GM06990 (cell line): ENCODE measurements around the gene CCDC34.

Experiments
- DNase-seq: peaks from one replicate; pipeline ENCODE4 v3.0.0-alpha.2; 2011; ENCODE audit not compliant: insufficient read length; ENCODE audit errors: extremely low read depth
- H3K27me3 ChIP-seq: replicated peaks from 2 replicates; pipeline ENCODE4 v1.6.0; 2011; ENCODE audit warnings: low read length; ENCODE audit not compliant: control insufficient read depth, insufficient read depth
- H3K36me3 ChIP-seq: 2 replicates; pipeline ENCODE4 v1.5.1; 2011; ENCODE audit warnings: low read length; ENCODE audit not compliant: control insufficient read depth, insufficient read depth
- H3K4me3 ChIP-seq: replicated peaks from 2 replicates; pipeline ENCODE4 v1.5.1; 2011; ENCODE audit warnings: low read depth, mild to moderate bottlenecking, control low read depth, low read length
- TF ChIP-seq, protein P1 (sequence below): IDR thresholded peaks from 2 replicates; pipeline ENCODE4 v1.5.1; 2011; ENCODE audit warnings: low read length, control low read depth, mild to moderate bottlenecking, inconsistent platforms; ENCODE audit not compliant: insufficient read depth, poor library complexity, severe bottlenecking

Gene CCDC34

DNA sequence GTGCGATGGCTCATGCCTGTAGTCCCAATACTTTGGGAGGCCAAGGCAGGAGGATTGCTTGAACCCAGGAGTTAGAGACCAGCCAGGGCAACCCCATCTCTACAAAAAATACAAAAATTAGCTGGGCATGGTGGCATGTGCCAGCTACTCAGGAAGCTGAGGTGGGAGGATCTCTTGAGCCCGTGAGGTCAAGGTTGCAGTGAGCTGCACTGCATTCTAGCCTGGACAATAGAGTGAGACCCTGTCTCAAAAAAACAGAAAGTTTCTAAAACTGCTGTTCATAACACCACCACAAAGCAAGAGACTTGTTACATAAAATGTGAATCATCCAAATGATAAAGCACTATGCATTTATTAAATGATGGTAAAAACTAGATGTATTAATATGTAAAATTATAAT lies 40.2 kb upstream of the CCDC34 start:
- DNase-seq, result no peak
- H3K27me3 ChIP-seq, result no peaks in the 10 kb centered on the region; the same call in 1 of the 2 replicates
- TF ChIP-seq, protein P1, sequence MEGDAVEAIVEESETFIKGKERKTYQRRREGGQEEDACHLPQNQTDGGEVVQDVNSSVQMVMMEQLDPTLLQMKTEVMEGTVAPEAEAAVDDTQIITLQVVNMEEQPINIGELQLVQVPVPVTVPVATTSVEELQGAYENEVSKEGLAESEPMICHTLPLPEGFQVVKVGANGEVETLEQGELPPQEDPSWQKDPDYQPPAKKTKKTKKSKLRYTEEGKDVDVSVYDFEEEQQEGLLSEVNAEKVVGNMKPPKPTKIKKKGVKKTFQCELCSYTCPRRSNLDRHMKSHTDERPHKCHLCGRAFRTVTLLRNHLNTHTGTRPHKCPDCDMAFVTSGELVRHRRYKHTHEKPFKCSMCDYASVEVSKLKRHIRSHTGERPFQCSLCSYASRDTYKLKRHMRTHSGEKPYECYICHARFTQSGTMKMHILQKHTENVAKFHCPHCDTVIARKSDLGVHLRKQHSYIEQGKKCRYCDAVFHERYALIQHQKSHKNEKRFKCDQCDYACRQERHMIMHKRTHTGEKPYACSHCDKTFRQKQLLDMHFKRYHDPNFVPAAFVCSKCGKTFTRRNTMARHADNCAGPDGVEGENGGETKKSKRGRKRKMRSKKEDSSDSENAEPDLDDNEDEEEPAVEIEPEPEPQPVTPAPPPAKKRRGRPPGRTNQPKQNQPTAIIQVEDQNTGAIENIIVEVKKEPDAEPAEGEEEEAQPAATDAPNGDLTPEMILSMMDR, result no peak
- H3K36me3 ChIP-seq, result no peaks in the 10 kb centered on the region
- H3K4me3 ChIP-seq, result no peak overlapping the region

DNA sequence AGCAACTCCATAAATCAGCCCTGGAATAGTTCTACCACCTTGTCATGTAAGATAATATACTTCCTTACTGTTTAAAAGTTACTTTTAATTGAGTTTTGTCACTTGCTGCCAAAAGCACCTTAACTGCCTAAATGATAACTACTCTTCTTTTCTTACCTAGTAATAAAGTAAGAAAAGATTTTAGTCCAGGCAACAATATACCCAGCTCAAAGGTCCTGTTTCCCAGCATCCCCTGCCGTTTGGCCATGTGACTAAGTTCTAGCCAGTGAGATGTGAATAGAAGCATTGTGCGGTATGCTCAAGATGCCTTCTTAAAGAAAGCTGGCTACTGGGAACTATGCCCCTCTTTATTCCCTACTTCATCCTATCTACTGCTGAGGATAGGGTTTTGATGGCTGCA lies 39.4 kb upstream of the CCDC34 start:
- H3K27me3 ChIP-seq, result no peaks in the 10 kb centered on the region; the same call in 1 of the 2 replicates
- H3K4me3 ChIP-seq, result no peak overlapping the region
- TF ChIP-seq, protein P1, result no peak

DNA sequence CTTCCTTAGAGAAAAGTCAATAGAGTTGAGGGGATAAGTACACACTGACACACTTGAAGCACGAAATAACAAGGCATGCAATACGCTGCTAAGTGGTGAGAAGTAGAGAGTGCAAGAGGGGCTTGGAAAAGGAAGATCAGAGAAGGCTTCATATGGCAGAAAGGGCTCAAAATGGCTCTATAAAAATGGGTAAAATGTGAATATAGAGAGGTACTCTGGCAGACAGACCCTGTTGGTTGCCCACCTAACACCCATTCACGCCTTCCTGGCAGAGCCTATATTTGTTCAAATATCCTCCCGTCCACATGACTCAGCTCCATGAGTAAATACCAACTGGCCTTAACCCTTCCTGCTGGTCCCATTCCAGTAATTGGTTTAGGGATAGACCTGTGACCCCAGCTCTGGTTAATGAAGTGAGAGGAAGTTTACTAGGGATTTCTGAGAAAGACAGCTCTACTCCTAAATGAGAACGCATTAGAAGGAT lies 38.9 kb upstream of the CCDC34 start:
- Histone ChIP-seq H3K36me3 (no peaks in the 10 kb centered on the region), H3K4me3 (no peak overlapping the region), H3K27me3 (no peaks in the 10 kb centered on the region; the same call in 1 of the 2 replicates)
- no peak for DNase-seq
- TF ChIP-seq, protein P1, result no peak

More for the DNA sequence above, 39.4 kb upstream of the CCDC34 start:
- H3K36me3 ChIP-seq, result no peaks in the 10 kb centered on the region
- DNase-seq, result no peak

DNA sequence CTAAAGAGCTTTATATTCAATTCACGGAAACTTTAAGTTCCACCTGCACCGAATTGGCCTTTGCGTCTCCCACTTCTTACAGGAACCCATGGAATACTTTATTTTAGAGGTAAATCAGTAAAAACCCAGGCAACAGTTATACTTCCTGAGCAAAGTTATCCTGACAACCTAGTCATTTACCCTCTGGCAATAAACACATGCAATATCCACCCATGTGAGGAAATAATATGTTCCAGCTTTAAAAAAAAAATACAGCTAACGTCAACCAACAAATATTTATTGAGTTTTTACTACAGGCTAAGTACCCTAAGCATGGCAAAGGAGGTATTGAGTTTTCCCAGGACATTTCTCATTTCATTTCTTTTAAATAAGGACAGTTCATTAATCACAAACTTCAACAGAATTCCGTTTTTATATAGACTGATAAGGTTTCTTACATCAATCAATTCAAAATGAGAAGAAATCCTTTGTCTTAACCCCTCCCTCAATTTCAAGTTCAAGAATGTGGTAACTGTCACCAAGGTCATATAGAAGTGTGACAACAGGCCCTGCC lies 38.3 kb upstream of the CCDC34 start:
- Histone ChIP-seq H3K4me3 (no peak overlapping the region), H3K27me3 (no peaks in the 10 kb centered on the region; the same call in 1 of the 2 replicates), H3K36me3 (no peaks in the 10 kb centered on the region)
- TF ChIP-seq, protein P1, result no peak
- DNase-seq, result no peak

DNA sequence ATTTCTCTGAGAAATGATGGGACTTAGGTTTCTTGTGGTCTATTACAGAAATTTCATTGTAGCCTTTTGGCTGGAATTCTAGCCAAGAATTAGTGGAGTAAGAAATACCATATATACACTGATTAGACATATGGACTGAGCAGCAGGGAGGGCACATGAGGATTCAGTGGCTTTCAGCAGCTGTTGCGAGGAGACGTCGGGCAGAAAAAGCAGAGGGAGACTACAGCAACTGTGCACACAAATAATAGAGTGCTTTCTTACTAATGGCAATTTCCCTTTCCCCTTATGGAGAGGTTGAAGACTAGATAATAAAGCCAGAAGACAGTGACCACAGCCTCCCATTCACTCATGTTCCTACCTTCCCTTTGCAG lies 35.4 kb upstream of the CCDC34 start:
- H3K36me3 ChIP-seq, result no peaks in the 10 kb centered on the region
- no peaks in the 10 kb centered on the region for H3K27me3 ChIP-seq
- TF ChIP-seq, protein P1, result no peak
- no peak for DNase-seq
- no peak overlapping the region for H3K4me3 ChIP-seq
